GM12874 (cell line): ENCODE results near the gene CLMN.
A peak's percentile ranks its signal among the peaks of the same experiment; 100 is the strongest.

ENCODE experiments used
- TF ChIP-seq, protein P1 (sequence below): IDR thresholded peaks from 2 replicates; pipeline ENCODE4 v1.5.1; 2011; ENCODE audit warnings: low read depth, mild to moderate bottlenecking, control low read depth, low read length, moderate library complexity; ENCODE audit not compliant: insufficient read depth

CLMN gene, protein sequence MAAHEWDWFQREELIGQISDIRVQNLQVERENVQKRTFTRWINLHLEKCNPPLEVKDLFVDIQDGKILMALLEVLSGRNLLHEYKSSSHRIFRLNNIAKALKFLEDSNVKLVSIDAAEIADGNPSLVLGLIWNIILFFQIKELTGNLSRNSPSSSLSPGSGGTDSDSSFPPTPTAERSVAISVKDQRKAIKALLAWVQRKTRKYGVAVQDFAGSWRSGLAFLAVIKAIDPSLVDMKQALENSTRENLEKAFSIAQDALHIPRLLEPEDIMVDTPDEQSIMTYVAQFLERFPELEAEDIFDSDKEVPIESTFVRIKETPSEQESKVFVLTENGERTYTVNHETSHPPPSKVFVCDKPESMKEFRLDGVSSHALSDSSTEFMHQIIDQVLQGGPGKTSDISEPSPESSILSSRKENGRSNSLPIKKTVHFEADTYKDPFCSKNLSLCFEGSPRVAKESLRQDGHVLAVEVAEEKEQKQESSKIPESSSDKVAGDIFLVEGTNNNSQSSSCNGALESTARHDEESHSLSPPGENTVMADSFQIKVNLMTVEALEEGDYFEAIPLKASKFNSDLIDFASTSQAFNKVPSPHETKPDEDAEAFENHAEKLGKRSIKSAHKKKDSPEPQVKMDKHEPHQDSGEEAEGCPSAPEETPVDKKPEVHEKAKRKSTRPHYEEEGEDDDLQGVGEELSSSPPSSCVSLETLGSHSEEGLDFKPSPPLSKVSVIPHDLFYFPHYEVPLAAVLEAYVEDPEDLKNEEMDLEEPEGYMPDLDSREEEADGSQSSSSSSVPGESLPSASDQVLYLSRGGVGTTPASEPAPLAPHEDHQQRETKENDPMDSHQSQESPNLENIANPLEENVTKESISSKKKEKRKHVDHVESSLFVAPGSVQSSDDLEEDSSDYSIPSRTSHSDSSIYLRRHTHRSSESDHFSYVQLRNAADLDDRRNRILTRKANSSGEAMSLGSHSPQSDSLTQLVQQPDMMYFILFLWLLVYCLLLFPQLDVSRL

DNA sequence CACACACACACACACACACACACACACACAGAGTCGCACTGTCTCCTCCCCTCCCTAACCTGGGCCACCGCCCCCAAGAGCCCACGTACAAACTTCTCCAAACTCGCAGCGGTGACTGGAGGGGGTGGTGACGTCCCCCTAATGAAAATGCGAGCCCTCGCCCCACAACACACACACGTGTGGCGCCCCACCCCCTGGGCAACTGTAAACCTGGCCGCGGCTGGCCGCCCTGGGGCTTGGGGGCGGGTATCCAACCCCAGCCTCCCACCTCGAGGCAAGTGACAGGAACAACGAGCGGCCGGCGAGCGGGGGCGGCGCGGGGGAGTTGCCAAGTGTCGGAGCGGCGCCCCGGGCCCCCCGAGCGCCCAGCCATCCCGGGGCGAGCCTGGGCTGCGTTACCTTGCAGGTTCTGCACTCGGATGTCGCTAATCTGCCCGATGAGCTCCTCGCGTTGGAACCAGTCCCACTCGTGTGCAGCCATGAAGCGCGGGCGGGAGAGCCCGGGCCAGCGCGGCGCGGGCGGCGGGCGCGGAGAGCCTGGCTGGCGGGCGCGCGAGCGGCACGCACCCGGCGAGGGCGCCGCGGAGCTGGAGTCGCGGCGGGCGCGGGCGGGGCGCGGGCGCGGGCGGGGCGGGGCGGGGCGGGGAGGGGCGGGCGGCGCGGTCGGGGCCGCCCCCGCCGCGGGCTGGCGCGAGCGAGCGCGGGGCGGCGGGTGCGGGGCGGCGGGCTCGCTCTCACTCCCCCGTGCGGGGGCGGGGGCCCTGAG is at the start of gene CLMN:
Gene CLMN (minus strand): TSS at position 597 of the 766 bp plus-strand sequence. CDS start 116 bp downstream, at position 481.
- TF ChIP-seq, protein P1, sequence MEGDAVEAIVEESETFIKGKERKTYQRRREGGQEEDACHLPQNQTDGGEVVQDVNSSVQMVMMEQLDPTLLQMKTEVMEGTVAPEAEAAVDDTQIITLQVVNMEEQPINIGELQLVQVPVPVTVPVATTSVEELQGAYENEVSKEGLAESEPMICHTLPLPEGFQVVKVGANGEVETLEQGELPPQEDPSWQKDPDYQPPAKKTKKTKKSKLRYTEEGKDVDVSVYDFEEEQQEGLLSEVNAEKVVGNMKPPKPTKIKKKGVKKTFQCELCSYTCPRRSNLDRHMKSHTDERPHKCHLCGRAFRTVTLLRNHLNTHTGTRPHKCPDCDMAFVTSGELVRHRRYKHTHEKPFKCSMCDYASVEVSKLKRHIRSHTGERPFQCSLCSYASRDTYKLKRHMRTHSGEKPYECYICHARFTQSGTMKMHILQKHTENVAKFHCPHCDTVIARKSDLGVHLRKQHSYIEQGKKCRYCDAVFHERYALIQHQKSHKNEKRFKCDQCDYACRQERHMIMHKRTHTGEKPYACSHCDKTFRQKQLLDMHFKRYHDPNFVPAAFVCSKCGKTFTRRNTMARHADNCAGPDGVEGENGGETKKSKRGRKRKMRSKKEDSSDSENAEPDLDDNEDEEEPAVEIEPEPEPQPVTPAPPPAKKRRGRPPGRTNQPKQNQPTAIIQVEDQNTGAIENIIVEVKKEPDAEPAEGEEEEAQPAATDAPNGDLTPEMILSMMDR, result no peak

DNA sequence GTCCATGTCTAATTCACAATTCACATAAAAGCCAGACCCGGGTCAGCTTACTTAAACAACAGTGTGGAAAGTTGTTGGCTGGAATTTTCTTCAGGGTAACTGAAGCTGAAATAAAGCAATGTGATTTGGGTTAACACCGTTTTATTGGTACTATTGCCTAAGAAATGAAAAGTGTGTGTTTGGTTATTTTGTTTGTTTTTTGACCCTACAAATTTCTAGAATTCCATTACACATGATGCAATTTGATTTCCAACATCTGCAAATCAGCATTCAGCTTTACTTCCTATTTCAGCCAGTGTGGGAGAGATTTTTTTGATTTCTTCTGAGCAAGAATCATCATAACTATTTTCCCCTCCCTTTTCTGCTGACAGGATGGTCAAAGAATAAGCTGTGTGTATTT is 45.7 kb upstream of the CLMN start:
- TF ChIP-seq, protein P1, result no peak

DNA sequence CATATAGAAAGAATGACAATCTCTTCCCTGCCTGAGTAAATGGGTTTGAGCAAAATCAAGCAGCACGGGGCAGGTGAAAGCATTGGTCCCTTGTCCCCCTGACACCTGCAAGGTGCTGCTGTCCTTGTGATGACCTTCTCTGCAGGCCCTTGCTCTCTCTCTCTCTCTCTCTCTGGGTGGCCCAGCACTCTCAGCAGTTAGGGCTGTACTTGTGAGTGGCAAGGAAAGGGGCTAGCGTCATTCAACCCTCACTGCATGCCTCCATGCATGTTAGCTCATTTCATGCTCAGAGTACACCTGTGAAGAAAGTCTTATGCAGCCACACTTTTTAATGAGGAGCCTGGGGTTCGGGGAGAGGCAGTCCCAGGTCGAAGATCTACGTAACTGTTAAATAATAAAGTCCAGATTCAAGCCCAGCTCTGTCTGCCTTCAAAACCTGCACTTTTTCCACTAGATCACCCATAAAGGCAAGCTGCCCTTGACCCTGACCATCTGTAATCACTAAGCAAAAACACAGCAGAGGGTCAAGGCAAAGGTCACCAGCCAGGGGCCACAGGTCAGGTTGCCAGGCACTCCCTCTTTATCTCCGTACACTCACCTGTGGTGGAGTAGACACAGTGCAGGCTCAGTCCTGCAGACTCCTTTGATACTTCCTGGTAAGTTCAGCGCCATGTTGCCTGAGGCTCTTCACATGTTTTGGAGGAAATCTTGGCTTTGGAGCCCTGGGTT is 44.9 kb upstream of the CLMN start:
- TF ChIP-seq, protein P1, result no peak

DNA sequence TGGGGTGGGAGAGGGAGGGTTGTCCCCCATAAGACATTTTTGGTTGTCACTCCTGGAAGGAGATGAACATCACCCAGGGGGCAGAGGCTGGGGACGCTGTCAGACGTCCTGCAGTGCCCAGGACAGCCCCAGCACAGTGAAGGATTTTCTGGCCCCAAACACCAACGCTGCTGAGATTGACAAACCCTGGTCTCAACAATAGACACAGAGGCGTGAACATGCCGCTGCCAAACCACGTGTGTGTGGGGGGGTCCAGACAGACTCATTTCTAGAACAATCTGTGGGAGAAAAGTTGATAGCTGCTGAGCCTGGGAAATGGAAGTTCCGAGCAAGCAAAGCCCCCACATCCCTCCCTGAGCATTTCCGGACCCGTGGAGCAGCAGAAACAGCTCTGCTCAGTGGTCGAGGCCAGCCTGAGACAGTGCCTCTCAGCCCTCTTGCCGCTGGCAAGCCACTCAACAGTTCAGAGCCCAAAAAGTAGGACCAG is 43.8 kb upstream of the CLMN start:
- TF ChIP-seq, protein P1, result no peak

DNA sequence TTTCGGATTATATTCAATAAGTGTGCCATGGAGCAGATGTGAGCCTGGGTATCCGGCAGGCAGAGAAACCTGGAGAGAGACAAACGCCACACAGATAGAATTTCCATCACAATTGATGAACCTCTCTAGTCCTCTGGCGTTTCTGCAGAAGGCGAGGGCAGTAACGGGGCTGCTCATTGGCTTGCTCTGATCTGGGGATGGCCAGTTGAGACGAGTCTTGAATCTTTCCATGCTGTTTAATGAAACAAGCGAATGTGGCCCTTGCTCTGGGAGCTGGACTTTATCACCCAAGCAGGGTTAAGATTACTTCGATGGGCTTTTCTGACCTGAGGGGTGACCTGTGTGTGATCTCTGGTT is 42.4 kb upstream of the CLMN start:
- TF ChIP-seq, protein P1, result no peak

DNA sequence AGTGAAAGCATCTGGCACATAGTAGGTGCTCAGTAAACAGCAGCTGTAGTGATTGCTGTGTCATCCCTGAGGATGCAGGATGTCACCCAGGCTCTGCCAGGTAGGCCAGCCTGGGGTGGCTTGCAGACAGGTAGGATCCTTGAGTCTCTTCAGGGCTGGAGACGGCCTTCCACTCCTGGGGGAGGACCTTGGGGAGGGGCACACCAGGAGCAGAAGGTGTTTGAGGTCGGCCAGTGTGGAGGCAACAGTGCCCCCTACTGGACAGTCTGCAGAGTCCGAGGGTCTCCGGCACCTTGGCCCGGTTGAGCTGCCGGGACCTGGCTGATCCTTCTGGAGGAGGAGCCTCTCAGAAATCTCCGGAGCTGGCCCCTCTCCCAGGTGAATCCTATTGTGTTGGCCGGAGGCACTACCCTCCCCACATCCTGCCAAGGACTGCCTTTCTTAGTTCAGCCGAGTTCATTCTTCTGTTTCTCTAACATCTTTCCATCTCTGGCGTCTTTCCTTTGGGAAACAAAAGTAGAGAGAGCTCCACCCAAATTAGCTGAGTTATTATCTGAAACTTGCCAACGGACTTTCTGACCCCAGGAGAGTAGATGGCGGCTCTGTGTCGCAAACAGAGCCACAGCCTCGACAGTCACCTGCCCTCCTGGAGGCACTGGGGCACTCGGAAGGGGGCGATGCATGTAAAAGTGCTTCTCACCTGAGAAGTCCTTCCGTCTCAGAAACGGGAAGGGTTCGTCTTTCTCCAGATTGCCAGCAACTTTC is 41.8 kb upstream of the CLMN start:
- TF ChIP-seq, protein P1, result peak; percentile 87
